Sigmoid colon (tissue), 4 donors: ENCODE results near the gene CDC42BPA.

Experiments used
- CTCF ChIP-seq, 4 experiments: fragments of 450-650 bp in 3 of 4; fragments of 200-600 bp in 1 of 4; IDR thresholded peaks; one replicate each; pipeline ENCODE4 v1.5.1; 2016 to 2019; ENCODE audit warnings: antibody characterized with exemption in 4 of 4, mild to moderate bottlenecking in 3 of 4, moderate library complexity in 2 of 4
- POLR2A ChIP-seq, 2 donors: fragments of 450-650 bp; IDR thresholded peaks; one replicate each; pipeline ENCODE4 v1.6.1; 2016; ENCODE audit warnings: antibody characterized with exemption in 2 of 2, mild to moderate bottlenecking in 2 of 2, moderate library complexity in 2 of 2
- POLR2AphosphoS5 ChIP-seq, 4 donors: sonication (generic); formaldehyde crosslinking; IDR thresholded peaks; one replicate each; pipeline ENCODE4 v1.6.1; 2017; ENCODE audit warnings: antibody characterized with exemption in 4 of 4

- TF ChIP-seq CTCF (IDR thresholded peaks at IDR 0.05) (no peak), POLR2AphosphoS5 (IDR thresholded peaks at IDR 0.05) (no peak), POLR2A (IDR thresholded peaks at IDR 0.05) (no peak)
These were observed 56.8 kb downstream of the CDC42BPA start for GRCh38 chr1:227261501-227261900.
